ENCODE measurements around the gene TEX48.

TEX48 gene

GRCh38 chr9:114624677-114625076 is 57.3 kb downstream of the TEX48 start:
- no peak for TF ChIP-seq CTCF (IDR thresholded peaks at IDR 0.05; ENCODE audit: low read depth, low read length, missing control alignments)
- DNase-seq (ENCODE audit: extremely low read depth, low read depth): no peak
- H3K4me3 ChIP-seq (replicated peaks; ENCODE audit: low read depth, low read length): no peak overlapping the region

GRCh38 chr9:114621975-114622609 is 59.9 kb downstream of the TEX48 start:
- no peak overlapping the region for H3K4me3 ChIP-seq (replicated peaks; ENCODE audit: low read depth, low read length)
- no peak for TF ChIP-seq CTCF (IDR thresholded peaks at IDR 0.05; ENCODE audit: low read depth, low read length, missing control alignments)
- peak; percentile 21 for DNase-seq (ENCODE audit: extremely low read depth, low read depth)

DNA sequence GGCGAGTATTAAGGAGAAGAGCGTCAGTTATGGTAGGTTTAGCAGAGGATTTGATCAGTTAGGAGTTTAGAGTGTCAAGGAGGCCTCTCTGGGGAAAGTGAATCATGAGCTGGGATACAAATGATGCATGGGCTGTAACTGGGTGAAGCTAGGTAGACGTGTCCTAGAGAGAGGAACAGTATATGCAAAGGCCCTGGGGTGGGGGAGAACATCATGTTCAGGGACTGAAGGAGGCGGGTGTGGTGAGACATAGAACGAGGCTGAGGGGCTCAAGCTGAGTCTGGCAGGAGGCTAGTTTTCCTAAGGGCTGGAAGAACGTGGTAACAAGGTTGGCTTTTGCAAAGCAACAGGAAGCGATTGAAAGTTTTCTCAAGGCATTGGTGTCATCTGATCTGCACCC is 60.4 kb downstream of the TEX48 start:
- TF ChIP-seq CTCF (IDR thresholded peaks at IDR 0.05; ENCODE audit: low read depth, low read length, missing control alignments): no peak
- DNase-seq (ENCODE audit: extremely low read depth, low read depth): no peak
- H3K4me3 ChIP-seq (replicated peaks; ENCODE audit: low read depth, low read length): no peak overlapping the region

DNA sequence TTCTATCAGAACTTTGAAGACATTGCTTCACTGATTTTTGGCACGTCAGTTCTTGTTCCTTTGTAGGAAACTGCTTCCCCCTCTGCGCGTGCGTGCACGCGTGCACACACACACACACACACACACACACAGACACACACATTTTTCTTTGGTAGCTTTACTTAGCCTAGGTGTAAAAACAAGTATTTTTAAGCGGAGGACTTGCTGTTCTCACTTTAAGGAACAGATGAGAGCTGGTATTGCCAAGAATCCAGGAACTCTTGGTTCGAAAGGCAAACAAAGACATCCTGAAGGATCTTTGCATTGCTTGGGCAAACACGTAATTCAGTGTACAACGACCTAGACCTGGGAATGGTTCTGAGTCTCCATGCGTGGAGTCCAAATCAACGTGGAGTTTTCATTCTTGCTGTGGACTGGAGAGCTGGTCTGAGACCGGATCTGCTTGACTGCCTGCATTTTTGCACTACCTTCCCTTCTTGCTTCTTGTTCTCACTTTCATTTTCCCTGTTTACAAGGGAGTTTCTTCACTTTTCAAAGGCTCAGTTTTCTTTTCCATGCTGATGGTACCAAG is 62.7 kb downstream of the TEX48 start:
- no peak for TF ChIP-seq CTCF (IDR thresholded peaks at IDR 0.05; ENCODE audit: low read depth, low read length, missing control alignments)
- H3K4me3 ChIP-seq (replicated peaks; ENCODE audit: low read depth, low read length): no peak overlapping the region
- no peak for DNase-seq (ENCODE audit: extremely low read depth, low read depth)

GRCh38 chr9:114616684-114617520 is 65.1 kb downstream of the TEX48 start:
- DNase-seq (ENCODE audit: extremely low read depth, low read depth): no peak
- no peak for TF ChIP-seq CTCF (IDR thresholded peaks at IDR 0.05; ENCODE audit: low read depth, low read length, missing control alignments)
- H3K4me3 ChIP-seq (replicated peaks; ENCODE audit: low read depth, low read length): no peak overlapping the region
